HG03025 (cell line): Measurements from ENCODE around the gene ADGRD1.

Experiments
- ATAC-seq: cut with Tn5 transposase; IDR thresholded peaks from one replicate; pipeline ENCODE4 v1.9.1; 2021; ENCODE audit warnings: mild to moderate bottlenecking, moderate library complexity; ENCODE audit not compliant: unreplicated experiment, low FRiP score

Gene ADGRD1

DNA sequence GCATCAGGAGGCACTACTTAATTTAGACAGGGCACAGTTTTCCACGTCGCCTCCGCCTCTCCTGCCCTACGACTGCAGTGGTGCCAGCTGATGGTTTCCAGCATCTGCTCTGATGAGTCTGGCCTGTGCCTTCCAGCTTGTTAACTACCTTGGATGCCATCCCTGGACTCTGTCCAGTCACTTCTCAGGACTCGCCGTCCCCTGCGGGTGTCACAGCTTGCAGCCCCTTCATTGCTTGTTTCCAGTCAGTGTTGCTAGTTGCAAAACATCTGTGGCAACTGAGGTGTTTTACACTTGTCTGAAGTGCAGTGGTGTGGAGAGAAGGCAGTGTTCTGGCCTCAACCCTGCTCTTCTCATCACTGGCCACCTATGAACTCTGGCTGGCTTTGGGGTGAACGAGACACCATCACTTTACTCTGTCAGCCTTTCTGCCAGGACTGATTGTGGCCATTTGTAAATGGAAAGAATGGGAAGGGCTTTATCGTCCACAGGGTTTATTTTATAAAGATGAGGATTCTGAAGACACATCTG, 8.3 kb downstream of the ADGRD1 start:
- no peak for ATAC-seq

DNA sequence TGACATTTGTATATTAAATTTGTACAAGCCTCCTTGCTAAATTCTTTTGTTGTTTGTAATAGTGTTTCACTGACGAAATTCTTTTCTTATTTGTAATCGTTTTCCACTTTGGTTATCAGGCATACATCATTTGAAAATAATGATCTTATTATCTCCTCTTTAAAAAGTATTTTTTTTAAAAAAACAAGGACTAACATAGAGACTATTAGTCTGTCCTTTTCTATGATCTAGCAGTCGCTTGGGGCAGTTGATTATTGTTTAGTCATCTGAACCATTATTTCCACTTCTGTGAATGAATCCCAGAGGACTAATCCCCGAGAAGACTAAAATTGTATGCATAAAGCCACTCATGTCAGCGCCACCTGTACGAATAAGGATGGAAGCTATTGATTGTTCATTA, 11.5 kb downstream of the ADGRD1 start:
- ATAC-seq, result no peak

DNA sequence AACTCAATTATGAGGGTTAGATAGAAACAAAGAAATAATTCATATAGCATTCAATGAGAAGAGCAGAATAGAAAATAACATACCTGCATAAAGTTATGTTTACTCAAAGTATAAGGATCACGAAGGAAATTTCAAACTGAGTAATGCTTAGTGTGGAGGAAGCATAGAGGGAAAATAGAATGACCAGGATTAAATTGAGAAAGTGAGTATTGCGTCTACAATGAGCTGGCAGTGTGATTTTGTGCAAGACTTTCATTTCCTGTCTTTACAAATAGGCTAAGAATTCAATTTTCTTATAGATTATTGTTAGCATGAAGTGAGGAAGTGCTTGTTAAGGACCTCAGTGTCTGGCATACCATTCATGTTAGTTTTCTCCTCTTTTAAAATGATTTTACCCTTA, 12.0 kb downstream of the ADGRD1 start:
- ATAC-seq, result no peak

DNA sequence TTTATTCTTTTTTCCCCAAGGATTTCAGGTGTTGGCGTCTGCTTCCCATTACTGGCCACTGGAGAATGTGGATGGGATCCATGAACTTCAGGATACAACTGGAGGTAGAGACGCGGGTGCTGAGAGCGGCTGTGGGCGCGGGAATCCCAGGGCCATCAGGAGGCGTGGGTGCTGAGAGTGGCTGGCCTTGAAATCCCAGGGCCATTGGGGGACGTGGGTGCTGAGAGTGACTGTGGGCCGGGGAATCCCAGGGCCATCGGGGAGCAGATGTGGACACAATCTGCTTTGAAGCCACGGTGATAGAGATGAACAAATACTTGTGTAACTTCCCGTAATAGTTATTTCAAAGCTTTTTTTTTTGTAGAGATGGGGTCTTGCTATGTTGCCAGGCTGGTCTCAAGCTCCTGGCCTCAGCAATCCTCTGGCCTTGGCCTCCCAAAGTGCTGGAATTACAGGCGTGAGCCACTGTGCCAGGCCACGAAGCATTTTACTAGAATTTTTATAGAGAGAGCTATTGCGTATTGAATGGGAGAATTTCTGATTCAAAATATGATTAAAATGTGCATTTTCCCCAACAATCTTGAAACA, 12.8 kb downstream of the ADGRD1 start:
- no peak for ATAC-seq

DNA sequence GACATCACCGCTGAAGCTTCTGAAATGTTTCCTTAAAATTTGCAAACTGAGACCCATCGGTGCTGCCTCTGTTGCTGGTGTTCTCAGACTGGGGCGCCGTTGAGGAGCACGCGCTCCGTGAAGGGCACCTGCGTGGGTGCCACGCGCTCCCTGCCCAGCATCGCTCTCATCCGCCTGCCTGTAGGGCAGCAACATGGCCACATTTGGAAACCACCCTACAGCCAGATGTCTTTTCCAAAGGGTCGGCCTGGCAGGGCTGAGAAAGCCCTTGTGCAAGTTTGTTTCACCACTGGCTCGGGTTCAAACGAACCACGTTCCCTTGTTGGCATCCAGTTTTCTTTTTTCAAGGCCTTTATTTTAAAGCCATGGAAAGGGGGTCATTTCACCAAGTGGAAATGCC, 13.9 kb downstream of the ADGRD1 start:
- no peak for ATAC-seq

DNA sequence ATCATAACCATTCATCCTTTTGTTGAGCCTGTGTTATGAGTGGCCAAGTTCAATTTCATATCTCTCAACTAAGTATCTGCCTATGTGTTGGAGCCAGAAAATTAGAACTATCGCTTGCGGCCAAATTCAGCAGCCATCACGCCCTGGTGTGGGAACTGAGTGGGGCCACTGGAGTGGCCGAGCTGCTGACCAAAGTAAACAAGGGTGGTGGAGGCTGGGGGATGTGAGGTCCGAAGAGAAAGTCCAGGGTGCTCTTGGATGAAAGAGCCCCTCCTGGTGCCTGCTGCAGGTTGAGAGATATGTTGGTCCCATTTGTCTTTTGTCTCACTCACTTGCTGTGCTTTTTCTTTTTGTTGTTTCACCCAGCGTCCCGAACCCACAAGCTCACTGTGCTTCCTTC, 14.9 kb downstream of the ADGRD1 start:
- ATAC-seq, result no peak

DNA sequence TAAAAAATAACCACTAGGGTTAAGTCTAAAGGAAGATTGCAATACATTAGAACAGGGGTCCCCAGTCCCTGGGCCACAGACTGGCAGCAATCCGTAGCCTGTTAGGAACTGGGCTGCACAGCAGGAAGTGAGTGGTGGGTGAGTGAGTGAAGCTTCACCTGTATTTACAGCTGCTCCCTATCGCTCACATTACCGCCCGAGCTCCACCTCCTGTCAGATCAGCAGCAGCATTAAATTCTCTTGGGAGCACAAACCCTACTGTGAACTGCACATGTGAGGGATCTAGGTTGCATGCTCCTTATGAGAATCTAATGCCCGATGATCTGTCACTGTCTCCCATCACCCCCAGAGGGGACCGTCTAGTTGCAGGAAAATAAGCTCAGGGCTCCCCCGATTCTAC, 15.5 kb downstream of the ADGRD1 start:
- ATAC-seq, result no peak

DNA sequence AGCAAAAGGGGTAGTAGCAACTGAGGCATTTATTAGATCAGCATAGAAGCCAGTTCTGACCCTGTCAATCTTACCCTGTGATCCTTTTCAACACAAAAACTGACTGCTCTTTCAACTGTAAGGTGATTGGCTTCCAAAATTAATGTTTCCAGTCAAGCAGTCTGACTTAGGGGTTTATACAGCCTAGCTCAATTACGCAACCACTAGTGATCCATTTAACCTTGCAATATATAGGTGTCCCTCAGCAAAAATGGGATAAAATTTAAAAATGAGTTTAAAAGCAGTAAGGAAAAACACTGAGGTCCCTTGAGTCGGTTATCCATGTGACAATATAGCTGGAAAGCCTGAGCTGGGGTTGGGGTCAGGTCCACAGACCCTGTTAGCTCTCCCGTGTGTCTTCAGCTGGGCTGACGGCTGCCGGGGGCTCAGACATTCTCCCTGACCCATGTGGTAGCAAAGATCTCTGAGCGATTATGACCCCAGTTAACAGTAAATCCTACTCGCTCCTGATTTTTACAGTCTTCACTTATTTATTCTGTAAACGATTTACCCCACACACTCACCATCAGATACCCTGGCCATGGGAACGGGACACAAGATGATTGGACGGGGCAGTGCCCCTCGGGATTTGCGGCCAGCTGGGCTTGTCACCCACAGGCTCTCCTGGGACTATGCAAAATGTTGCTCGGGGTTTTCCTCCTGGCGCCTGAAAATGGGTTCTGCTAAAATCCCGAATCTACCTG, 16.6 kb downstream of the ADGRD1 start:
- no peak for ATAC-seq

DNA sequence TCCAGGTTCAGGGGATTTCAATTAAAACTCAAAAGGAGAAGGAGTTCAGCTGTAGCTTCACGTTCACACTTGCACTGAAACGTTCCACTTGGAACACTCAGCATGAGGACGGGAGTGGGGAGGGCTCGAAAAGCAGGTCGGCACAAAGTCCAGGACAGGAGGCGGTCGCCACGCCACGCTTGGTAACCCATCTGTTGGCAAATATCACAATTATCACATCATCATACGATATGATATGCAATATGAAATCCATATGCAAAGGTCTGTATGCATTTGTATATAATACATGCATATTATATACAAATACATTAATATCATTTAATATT, 17.2 kb downstream of the ADGRD1 start:
- ATAC-seq, result no peak

DNA sequence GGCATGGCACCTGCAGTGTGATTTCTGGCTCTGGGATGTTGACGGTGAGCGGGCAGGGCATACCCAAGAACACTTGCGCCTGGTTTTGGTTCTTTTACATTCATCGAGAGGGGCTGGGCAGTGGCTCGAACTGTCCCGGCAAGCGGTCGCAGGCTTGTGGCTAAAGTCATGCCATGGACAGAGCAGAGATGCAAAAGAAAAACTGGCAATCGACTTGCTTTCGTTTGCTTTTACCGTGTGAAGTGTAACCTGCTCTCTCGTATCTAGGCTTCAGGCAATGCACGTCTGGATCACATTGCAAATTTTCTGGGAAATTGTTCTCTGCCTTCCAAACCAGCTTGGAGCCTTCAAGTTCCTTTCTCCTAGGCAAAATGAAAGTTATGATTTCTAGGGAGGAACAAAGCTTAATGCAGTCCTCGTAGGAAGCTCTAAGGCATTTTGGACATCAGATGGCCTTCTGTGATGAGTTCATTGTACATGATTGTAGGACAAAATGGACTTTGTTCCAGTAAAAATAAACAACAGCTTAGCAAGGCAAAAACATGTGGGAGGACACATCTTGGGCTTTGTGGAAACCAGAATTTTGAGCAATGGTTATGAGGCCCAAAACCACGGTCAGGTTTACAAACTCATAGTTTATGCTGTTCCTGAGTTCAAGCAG, 18.3 kb downstream of the ADGRD1 start:
- no peak for ATAC-seq

DNA sequence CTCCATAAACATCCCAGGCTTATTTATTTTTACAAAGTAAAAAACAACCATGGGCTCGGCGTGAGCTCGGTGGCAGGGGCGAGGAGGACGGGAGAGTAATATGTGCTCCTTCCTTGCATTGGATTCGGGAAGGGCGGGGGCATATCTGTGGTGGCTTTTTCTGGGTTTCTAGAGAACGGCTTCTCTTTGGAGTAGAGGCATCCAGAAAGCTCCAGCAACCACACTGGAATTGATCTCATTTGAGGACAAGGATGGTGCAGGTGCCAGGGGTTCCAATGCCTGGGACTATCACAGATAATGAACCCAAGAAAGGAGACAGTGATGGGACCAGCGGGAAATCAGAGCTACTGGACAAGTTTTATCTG, 18.9 kb downstream of the ADGRD1 start:
- no peak for ATAC-seq

DNA sequence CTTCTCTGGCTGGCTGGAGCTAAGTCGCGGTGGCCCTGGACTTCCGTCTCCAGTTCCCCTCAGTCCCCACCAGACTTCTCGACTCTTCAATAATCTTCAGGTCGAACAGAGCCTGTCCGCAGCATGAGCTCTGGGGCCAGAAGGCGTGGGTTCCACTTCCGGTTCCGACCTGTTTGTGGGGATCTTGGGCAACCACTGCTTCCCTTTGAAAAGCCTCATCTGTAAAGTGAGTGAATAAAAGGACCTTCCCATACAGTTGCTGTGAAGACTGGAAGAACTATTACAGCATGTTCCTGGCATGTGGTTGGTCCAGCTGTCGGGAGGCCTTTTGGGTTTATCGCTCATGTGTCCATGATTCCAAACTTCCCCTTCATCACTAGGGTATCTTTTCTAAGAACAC, 19.4 kb downstream of the ADGRD1 start:
- no peak for ATAC-seq

DNA sequence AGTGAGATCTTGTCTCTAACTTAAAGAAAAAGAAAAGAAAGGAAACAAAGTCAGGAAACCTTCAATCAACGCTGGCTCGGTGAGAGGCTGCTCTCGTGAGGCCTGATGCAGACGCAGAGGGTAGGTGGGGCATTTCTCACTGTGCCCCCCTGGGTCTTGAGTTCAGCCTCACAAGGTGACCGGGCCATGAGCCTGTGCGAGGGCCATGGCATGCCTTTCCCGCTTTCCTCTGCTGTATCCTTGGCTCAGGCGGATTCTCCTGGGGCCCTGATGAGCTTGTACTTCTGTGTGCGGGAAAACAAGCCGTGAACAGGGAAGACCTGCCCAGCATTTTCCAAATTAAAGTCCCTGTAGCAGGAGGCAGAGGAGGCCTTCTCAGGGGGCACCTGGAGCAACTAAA, 20.2 kb downstream of the ADGRD1 start:
- ATAC-seq, result no peak

DNA sequence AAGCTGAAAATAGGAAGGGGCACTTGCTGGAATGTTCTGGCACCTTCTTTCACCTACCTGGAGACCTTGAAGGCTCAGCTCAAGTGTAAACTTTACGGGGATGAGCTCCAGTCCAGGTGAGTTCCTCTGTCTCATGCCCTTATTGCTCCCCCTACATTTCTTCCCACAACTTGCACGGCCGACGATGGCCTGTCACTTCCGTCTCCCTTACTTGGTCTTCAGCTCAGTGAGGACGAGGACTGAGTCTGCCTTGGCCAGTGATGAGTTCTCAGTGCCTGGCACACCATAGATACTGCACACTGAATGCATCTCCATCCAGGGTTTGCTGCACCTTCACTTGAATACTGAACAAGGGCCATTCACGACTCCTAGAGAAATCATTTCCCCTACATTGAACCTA, 21.4 kb downstream of the ADGRD1 start:
- no peak for ATAC-seq

DNA sequence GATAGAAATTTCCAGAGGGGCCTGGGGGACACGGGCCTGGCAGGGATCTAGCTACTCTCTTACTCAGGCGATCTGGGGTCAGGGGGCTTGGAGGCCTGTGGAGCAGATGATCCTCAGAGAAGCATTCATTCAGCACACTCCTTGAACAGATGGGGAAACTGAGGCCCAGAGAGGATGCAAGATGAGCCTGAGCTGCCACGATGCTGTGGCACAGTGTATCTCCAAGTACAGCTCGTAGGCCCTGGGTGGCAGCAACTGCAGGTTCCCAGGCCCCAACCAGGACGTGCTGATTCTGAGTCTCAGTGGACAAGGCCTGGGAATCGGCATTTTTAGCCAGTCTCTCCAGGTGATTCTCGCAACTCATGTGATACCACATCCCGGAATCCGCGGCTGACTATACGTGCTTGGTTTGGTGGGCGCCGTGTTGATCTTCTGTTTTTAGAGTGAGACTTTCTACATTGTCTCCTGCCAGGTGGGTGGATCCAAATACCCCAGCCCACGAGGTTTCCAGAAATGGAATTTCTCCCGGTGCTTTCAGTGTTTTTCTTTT, 22.5 kb downstream of the ADGRD1 start:
- ATAC-seq, result no peak

DNA sequence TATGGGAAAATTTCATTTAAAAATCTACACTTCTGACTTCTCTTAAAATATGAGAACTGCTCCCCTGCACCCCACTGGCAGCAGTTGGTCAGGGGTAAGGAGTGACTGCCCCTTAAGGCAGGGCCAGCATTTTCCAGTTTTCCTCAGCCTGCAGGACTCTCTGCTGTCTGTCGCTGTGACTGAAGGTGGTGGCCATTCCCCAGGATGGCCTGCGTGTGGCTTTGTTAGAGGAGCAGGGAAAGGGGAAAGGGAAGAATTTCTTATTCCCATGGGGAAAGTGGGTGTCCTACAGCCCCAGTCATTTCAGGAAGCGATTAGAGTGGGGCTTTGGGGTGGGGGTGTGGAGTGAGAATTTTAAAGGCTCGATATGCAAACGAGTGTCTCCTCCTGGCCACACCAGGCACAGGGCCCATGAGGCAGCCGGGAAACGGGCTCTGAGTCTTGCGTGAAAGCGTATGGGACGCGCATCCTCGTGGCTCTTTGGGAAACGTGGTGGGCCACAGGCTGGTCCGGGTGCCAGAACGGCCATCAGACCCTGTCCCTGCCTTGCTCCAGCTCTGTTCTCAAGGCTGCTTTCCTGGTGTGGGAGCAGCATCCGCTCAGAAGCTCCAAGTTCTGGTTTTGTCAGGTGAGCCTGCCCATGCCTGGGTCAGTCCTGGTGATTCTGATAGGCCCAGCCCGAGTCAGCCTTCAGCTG, 23.5 kb downstream of the ADGRD1 start:
- no peak for ATAC-seq

DNA sequence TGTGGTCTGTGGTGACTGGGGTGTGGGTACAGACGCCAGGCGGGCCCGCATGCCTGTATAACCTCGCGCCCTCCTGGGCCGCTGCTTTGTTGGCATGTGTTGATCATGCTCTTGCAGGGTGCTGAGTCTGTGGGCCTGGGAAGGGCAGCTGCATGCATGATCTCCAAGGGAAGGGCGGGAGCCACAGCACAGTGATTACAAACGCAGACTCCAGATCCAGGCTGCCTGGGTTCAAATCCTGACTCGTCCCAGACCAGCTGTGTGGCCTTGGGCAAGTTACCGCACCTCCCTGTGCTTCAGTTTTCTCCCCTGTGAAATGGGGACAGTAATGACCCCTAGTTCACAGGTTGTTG, 24.0 kb downstream of the ADGRD1 start:
- no peak for ATAC-seq

DNA sequence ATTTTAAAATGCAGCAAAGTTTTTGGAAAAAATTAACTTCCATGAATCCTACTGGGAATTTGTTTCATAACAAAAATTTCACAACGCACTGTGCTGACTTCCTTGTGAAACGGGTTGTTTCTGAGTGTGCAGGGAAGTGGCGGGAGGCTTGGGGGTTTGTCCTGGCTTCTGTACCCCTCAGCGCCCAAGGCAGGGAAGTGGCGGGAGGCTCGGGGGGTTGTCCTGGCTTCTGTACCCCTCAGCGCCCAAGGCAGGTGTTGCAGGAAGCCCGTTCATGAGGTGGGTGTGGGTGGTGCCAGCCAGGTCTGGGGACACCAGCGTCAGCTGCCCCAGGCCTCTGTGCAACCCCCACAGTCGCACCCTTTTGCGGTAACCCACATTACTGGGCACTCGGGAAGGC, 25.1 kb downstream of the ADGRD1 start:
- no peak for ATAC-seq

DNA sequence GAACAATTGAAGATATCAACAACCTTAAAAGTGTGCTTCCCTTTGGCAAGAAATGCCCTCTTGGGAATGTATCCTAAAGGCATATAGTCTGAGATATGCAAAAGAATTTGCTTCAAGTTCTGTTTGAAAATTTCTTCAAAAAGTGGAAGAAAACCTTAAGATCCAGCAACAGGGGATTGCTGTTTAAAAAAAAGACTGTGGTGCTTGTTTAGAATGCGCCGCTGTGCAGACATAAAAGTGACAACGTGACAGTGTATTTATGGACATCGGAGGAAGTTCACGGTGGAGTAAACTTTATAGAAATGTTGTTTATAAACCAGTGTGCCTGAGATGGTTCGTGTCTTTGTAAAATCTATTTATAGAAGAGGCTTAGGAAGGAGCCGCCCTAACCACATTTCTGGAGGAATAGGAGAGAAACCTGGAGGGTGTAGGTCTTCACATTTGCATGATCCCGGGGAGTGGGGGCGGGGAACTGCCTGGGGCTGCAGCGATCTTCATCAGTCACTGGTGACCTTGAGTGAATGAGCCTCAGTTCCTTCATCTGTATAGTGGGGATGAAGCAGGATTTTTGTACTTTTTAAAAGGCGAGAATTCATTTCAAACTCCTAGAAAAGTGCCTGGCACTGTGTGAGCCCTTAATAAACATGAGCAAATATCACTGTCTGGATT, 27.5 kb downstream of the ADGRD1 start:
- ATAC-seq, result no peak

DNA sequence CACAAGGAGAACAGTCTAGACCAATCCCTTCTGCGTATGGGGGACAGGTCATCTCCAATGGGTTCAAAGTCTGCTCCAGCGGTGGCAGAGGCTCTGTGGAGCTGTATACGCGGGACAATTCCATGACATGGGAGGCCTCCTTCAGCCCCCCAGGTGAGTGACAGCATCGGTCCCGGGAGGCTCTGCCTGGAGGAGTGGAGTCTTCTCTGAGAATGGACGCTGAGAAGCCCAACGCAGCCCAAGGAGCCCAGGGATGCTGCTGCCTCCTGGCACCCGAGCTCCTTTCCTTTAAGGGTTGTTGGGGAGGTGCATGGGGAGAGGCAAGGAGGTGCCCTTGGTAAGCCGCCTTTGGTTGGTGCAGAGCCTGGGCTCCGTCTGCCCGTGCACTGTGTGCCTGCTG, 28.2 kb downstream of the ADGRD1 start:
- ATAC-seq, result no peak
